Left renal cortex interstitium (tissue), 4 donors: ENCODE measurements around the gene SP100. TPM values are rescaled to one million over a fixed set of nuclear protein-coding genes. Genes with fewer than 3 reads are reported as not detected.
"Not testable (repeated sequence)": the region's sequence is repeated elsewhere in the genome, so short reads cannot be mapped to it uniquely, and the experiment has no call there.

ENCODE experiments used
- DNase-seq, 4 donors: peaks; one replicate each; pipeline ENCODE4 v3.0.0-alpha.2; 2013; ENCODE audit warnings: low read depth in 4 of 4, low spot score in 2 of 4, missing footprints in 1 of 4
- polyA plus RNA-seq, 4 donors: library from polyadenylated mRNA; unstranded; fragments of 120-200 nt; gene quantifications; one replicate each; pipeline ENCODE4 v1.2.1, GENCODE V29; 2013; ENCODE audit not compliant: insufficient read length in 4 of 4

SP100 gene
- polyA plus RNA-seq, 4 donors, result 23.9 to 29.3 (median 26.3) TPM

DNA sequence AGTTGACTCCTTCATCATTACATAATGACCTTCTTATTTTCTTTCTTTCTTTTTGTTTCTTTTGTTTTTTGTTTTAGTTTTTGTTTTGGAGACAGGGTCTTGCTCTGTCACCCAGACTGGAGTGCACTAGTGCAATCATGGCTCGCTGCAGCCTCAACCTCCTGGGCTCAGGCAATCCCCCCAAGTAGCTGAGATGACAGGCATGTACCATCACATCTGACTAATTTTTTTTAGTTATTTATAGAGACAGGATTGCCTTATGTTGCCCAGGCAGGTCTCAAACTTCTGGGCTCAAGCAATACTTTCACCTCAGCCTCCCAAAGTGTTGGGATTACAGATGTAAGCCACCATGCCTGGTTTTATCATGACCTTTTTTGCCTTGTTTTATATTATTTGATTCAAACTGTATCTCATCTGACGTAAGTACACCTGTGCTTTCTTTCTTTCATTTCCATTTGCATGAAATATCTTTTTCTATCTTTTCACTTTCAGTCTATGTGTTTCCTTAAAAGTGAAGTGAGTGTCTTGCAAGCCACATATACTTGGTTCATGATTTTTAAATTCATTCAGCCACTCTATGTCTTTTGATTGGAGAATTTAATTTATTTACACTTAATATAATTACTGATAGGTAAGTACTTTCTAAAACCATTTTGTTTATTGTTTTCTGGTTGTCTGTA lies 39.1 kb downstream of the SP100 start:
- DNase-seq, result no peak

DNA sequence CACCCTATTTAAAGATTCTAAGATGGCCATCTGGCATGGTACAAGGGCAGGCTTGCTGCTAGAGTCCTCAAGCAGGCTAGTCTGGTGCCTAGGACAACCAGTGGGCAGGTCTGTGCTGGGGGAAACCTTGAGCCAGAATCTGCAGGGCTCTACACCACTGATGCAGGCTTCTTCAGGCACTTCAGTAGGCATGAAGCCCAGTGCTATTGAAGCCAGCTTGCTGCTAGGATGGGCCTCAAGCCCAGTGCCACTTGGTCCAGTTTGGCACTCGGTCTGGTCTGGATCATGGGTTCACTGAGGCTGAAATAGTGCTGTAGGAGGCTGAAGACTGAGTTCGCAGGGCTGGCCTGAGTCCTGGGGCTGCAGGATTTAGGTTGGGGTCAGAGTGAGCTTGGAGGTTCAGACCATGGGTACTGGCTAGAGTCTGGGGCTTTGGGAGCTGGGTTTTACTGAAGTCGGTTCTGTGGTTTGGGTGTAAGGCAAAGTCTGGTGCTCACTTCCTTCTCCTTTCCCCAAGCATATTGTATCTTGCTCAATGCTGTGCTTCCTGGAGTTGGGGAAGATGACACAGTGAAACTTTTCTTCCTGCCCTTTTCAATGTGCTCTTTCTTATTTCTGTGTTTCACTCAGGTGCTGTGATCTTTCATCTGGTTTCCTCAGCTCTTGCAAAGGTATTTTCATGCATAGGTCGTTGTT lies 41.2 kb downstream of the SP100 start:
- DNase-seq, result no peak

GRCh38 chr2:230457793-230458192 lies 41.8 kb downstream of the SP100 start:
- no peak for DNase-seq

GRCh38 chr2:230459216-230459615 lies 43.2 kb downstream of the SP100 start:
- no peak for DNase-seq

GRCh38 chr2:230471074-230471473 lies 55.1 kb downstream of the SP100 start:
- DNase-seq, result no peak

- DNase-seq, result no peak
Observed at GRCh38 chr2:230472621-230473018, 56.6 kb downstream of the SP100 start.

DNA sequence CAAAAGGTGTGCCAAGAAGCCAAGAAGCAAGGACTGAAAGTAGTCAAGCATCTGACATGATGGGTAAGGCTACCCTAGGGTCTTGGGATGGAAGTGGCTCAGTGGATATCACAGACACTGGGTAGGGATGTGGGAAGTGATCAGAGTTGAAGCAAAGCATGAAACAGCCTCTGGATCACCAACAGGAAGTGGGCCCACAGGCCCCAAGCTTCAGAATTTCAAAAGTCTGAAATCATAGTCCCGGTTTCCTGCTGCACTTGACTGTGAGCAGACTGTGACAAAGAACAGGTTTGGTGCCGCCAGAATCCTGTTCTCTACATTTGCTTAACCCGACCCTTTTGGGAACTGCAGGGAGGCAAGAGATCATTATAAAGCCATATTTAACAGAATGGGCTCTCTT lies 57.4 kb downstream of the SP100 start:
- no peak for DNase-seq

GRCh38 chr2:230475143-230475542 lies 59.1 kb downstream of the SP100 start:
- DNase-seq, result no peak

GRCh38 chr2:230485801-230486341 lies 69.9 kb downstream of the SP100 start:
- no peak for DNase-seq

- not testable (repeated sequence) for DNase-seq
Observed at GRCh38 chr2:230491219-230491618, 75.2 kb downstream of the SP100 start.

GRCh38 chr2:230492107-230492506 lies 76.1 kb downstream of the SP100 start:
- no peak for DNase-seq

- no peak for DNase-seq
Observed at GRCh38 chr2:230494980-230495379, 79.0 kb downstream of the SP100 start.

DNA sequence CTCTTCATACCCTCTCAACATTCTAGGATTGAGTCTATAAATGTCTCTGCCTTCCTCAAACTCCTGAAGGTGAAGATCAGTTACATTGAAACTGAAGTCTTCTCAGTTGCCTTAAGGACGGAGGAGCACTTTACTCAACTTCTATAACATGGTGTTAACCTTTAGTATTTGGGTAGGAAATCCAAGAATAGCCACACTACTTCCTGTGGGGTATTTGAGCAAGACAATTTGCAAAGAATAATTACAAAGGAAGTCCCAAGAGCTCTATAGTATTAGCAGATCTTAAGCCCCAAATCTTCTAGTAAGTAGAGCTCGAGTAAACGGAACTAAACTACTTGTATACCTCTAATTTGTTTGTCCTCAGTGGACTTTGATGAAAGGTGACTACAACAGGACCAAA lies 80.9 kb downstream of the SP100 start:
- no peak for DNase-seq

- DNase-seq, result no peak
Observed at GRCh38 chr2:230498506-230499107, 82.6 kb downstream of the SP100 start.

- no peak for DNase-seq
Observed at GRCh38 chr2:230502593-230502992, 86.6 kb downstream of the SP100 start.

GRCh38 chr2:230503798-230504197 lies 87.8 kb downstream of the SP100 start:
- DNase-seq, result no peak

GRCh38 chr2:230505162-230505561 lies 89.2 kb downstream of the SP100 start:
- no peak for DNase-seq

- no peak for DNase-seq
Observed at GRCh38 chr2:230512955-230513748, 97.2 kb downstream of the SP100 start.

DNA sequence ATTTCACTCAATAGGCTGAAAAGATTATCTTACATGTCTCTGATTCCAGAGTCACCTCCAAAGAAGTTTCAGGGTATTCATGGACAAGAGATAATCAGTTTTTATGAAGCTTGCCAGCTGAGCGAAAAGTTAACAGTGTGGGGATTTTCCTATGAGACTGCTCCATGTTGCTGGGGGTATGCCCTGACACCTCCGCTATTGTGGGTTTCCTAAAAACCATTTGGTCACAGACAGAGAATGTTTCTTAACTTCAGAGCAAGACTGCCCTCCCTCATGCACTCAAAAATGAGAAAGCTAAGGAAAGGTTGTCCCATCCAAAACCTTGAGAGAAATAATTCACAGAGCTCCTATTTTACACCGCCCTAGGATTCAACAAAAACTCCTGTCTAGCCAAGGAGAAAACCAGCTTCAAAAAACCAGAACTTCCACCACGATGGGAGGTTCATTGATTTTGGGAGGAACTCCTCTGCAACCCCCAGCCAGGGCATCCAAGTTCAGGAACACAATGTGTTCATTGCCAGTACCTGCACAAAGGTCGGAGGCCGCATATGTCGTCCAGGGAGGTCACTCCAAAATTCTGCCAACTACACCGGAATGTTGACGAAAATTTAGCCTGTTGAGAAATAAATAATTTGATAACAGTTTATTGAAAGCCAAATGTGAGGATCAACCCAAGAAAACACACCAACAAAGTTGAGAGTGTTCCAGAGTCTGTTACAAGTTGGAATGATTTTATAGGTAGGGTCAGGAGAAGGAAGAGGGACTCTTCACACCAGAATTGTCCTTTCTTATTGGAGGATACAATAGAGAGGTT lies 104.3 kb downstream of the SP100 start:
- no peak for DNase-seq

DNA sequence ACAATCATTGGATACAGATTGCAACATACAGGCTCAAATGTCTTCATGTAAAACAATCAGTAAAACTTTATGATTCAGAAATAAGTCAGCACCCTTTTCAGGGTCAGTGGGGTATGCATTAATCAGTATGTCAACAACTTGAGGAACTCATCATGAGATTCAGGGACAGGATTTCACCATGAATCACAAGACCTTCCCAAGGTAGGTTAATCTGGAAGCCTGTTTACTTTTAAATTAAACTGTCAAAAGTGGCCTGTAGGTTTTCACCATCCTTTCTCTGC lies 104.8 kb downstream of the SP100 start:
- DNase-seq, result no peak
